ENCODE results near the gene NFKBIE. TPM values are rescaled to one million over a fixed set of nuclear protein-coding genes. Genes with fewer than 3 reads are reported as not detected.
A peak's percentile ranks its signal among the peaks of the same experiment; 100 is the strongest.

Gene NFKBIE
- total and polyA plus RNA-seq, 8 donors, result 2.5 to 16.9 (median 7.6) TPM

DNA sequence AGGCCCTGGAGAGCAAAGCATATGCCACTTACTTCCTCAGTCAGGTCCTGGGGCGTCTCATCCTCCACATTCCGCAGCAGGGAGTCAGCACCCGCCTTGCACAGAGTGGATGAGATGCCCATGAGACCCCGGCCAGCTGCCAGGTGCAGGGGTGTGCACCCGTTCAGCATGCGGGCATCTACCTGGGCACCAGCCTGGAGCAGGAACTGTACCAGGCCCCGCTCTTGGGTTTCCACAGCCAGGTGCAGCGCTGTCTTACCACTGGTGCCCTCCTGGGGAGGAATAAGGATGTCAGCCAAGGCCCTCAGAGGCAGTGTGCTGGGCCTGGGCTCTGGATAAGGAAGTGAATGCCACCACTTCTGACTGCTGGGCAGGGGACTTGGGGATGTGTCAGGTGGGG lies 5.3 kb downstream of the NFKBIE start:
- FAIRE-seq (no peak), DNase-seq (no peak), ATAC-seq (no peak)
- Histone ChIP-seq H3K4me3 (no peak overlapping the region), H3K36me3 (peaks cover 0 to 3% (median under 1%) of the 10 kb centered on the region in 3 donors), H3K9me3 (no peaks in the 10 kb centered on the region), H3K4me1 (peaks cover 0 to 28% (median 4%) of the 10 kb centered on the region in 3 donors), H3K27ac (no peak overlapping the region), H3K27me3 (no peaks in the 10 kb centered on the region)
- WGBS, 2 donors, result 88 to 93% methylated on average over 8 of the region's 8 CpGs
- intact Hi-C loops (cut with DNase I), result no loop called here
- no peak for TF ChIP-seq CTCF (IDR thresholded peaks at IDR 0.05)

- Histone ChIP-seq H3K27ac (no peak overlapping the region), H3K36me3 (peaks cover 0 to 11% (median 5%) of the 10 kb centered on the region in 3 donors), H3K27me3 (no peaks in the 10 kb centered on the region), H3K4me1 (peaks cover 0 to 26% (median 0%) of the 10 kb centered on the region in 3 donors), H3K4me3 (no peak overlapping the region), H3K9me3 (no peaks in the 10 kb centered on the region)
- no peak for FAIRE-seq
- 85 to 94% methylated on average over 3 of the region's 3 CpGs for WGBS, 2 donors
- intact Hi-C loops (cut with DNase I), result no loop called here
- DNase-seq, result no peak
- no peak for TF ChIP-seq CTCF (IDR thresholded peaks at IDR 0.05)
- ATAC-seq, result no peak
These were observed 6.4 kb downstream of the NFKBIE start for GRCh38 chr6:44258921-44259320.

GRCh38 chr6:44258325-44258863 lies 7.0 kb downstream of the NFKBIE start:
- Histone ChIP-seq H3K4me3 (no peak overlapping the region), H3K9me3 (no peaks in the 10 kb centered on the region), H3K36me3 (peaks cover 0 to 16% (median 10%) of the 10 kb centered on the region in 3 donors), H3K4me1 (peaks cover 0 to 22% (median 0%) of the 10 kb centered on the region in 3 donors), H3K27ac (no peak overlapping the region), H3K27me3 (no peaks in the 10 kb centered on the region)
- no peak for DNase-seq
- FAIRE-seq, result no peak
- TF ChIP-seq CTCF (IDR thresholded peaks at IDR 0.05), result no peak
- ATAC-seq, result no peak
- WGBS, 2 donors, result 79 to 83% methylated on average over 9 of the region's 9 CpGs
- intact Hi-C loops (cut with DNase I), result no loop called here

GRCh38 chr6:44257753-44258324 lies 7.5 kb downstream of the NFKBIE start:
- H3K9me3 ChIP-seq, result no peaks in the 10 kb centered on the region
- ATAC-seq, result no peak
- peak in 1 of 6 donors; percentile 33 for DNase-seq
- no peaks in the 10 kb centered on the region for H3K27me3 ChIP-seq
- H3K27ac ChIP-seq, result peak overlapping the region; percentile 81 to 96 (median 90)
- WGBS, 2 donors, result 19 to 21% methylated on average over 15 of the region's 15 CpGs
- FAIRE-seq, result no peak
- TF ChIP-seq CTCF (IDR thresholded peaks at IDR 0.05), result no peak
- peak overlapping the region; percentile 79 to 98 (median 94) for H3K4me3 ChIP-seq
- intact Hi-C loops (cut with DNase I), result no loop called here
- H3K4me1 ChIP-seq, result peaks cover 0 to 19% (median 0%) of the 10 kb centered on the region in 3 donors
- H3K36me3 ChIP-seq, result peaks cover 0 to 22% (median 14%) of the 10 kb centered on the region in 3 donors
